Activated naive CD8-positive, alpha-beta T cell (primary cell): ENCODE results near the gene HS6ST3.

Source experiments
- H3K27ac Mint-ChIP-seq: one replicate; pipeline ENCODE4 v1.8.0; 2021; ENCODE audit warnings: mixed read lengths
- H3K27me3 Mint-ChIP-seq: one replicate; pipeline ENCODE4 v1.8.0; 2021; ENCODE audit warnings: mixed read lengths
- H3K36me3 Mint-ChIP-seq: one replicate; pipeline ENCODE4 v1.8.0; 2021; ENCODE audit warnings: mixed read lengths
- H3K4me1 Mint-ChIP-seq: one replicate; pipeline ENCODE4 v1.8.0; 2021; ENCODE audit warnings: low read depth, mixed read lengths
- H3K4me3 Mint-ChIP-seq: one replicate; pipeline ENCODE4 v1.8.0; 2021; ENCODE audit warnings: mild to moderate bottlenecking, mixed read lengths
- H3K9me3 Mint-ChIP-seq: one replicate; pipeline ENCODE4 v1.8.0; 2021; ENCODE audit warnings: low read depth, mixed read lengths

The HS6ST3 gene

GRCh38 chr13:96667294-96668018 lies 577.5 kb downstream of the HS6ST3 start:
- Mint-ChIP-seq H3K36me3 (no peaks in the 10 kb centered on the region), H3K4me3 (no peak overlapping the region), H3K27me3 (no peaks in the 10 kb centered on the region), H3K27ac (no peak overlapping the region), H3K9me3 (peaks cover 3% of the 10 kb centered on the region), H3K4me1 (no peaks in the 10 kb centered on the region)

- Mint-ChIP-seq H3K27me3 (no peaks in the 10 kb centered on the region), H3K4me3 (no peak overlapping the region), H3K9me3 (peaks cover 8% of the 10 kb centered on the region), H3K27ac (no peak overlapping the region), H3K36me3 (no peaks in the 10 kb centered on the region), H3K4me1 (no peaks in the 10 kb centered on the region)
Observed at GRCh38 chr13:96671073-96671472, 581.2 kb downstream of the HS6ST3 start.

- Mint-ChIP-seq H3K27ac (no peak overlapping the region), H3K36me3 (no peaks in the 10 kb centered on the region), H3K4me3 (no peak overlapping the region), H3K27me3 (no peaks in the 10 kb centered on the region), H3K4me1 (no peaks in the 10 kb centered on the region), H3K9me3 (peaks cover 8% of the 10 kb centered on the region)
Observed at GRCh38 chr13:96672016-96672415, 582.1 kb downstream of the HS6ST3 start.

- Mint-ChIP-seq H3K27ac (no peak overlapping the region), H3K4me3 (no peak overlapping the region), H3K27me3 (no peaks in the 10 kb centered on the region), H3K36me3 (no peaks in the 10 kb centered on the region), H3K4me1 (no peaks in the 10 kb centered on the region), H3K9me3 (peaks cover 8% of the 10 kb centered on the region)
Observed at GRCh38 chr13:96673825-96674224, 583.9 kb downstream of the HS6ST3 start.

GRCh38 chr13:96677029-96677428 lies 587.1 kb downstream of the HS6ST3 start:
- Mint-ChIP-seq H3K9me3 (peaks cover 11% of the 10 kb centered on the region), H3K36me3 (no peaks in the 10 kb centered on the region), H3K27me3 (no peaks in the 10 kb centered on the region), H3K4me1 (no peaks in the 10 kb centered on the region), H3K27ac (no peak overlapping the region), H3K4me3 (no peak overlapping the region)

- H3K4me3 Mint-ChIP-seq, result no peak overlapping the region
- H3K4me1 Mint-ChIP-seq, result no peaks in the 10 kb centered on the region
- H3K27me3 Mint-ChIP-seq, result no peaks in the 10 kb centered on the region
- peaks cover 6% of the 10 kb centered on the region for H3K9me3 Mint-ChIP-seq
- no peak overlapping the region for H3K27ac Mint-ChIP-seq
- H3K36me3 Mint-ChIP-seq, result no peaks in the 10 kb centered on the region
Observed at GRCh38 chr13:96678801-96679200, 588.9 kb downstream of the HS6ST3 start.

GRCh38 chr13:96680898-96681297 lies 591.0 kb downstream of the HS6ST3 start:
- Mint-ChIP-seq H3K4me3 (no peak overlapping the region), H3K27ac (no peak overlapping the region), H3K27me3 (no peaks in the 10 kb centered on the region), H3K4me1 (no peaks in the 10 kb centered on the region), H3K36me3 (no peaks in the 10 kb centered on the region), H3K9me3 (peaks cover 3% of the 10 kb centered on the region)

- H3K4me1 Mint-ChIP-seq, result no peaks in the 10 kb centered on the region
Observed at GRCh38 chr13:96681766-96682165, 591.9 kb downstream of the HS6ST3 start.

GRCh38 chr13:96684469-96684868 lies 594.6 kb downstream of the HS6ST3 start:
- peaks cover 3% of the 10 kb centered on the region for H3K9me3 Mint-ChIP-seq
- no peak overlapping the region for H3K27ac Mint-ChIP-seq
- no peak overlapping the region for H3K4me3 Mint-ChIP-seq
- no peaks in the 10 kb centered on the region for H3K4me1 Mint-ChIP-seq
- H3K27me3 Mint-ChIP-seq, result no peaks in the 10 kb centered on the region
- no peaks in the 10 kb centered on the region for H3K36me3 Mint-ChIP-seq

More at GRCh38 chr13:96681766-96682165, 591.9 kb downstream of the HS6ST3 start:
- H3K27me3 Mint-ChIP-seq, result no peaks in the 10 kb centered on the region
- no peak overlapping the region for H3K27ac Mint-ChIP-seq
- H3K4me3 Mint-ChIP-seq, result no peak overlapping the region
- peaks cover 3% of the 10 kb centered on the region for H3K9me3 Mint-ChIP-seq
- H3K36me3 Mint-ChIP-seq, result no peaks in the 10 kb centered on the region

GRCh38 chr13:96684907-96685306 lies 595.0 kb downstream of the HS6ST3 start:
- H3K4me3 Mint-ChIP-seq, result no peak overlapping the region
- H3K27me3 Mint-ChIP-seq, result no peaks in the 10 kb centered on the region
- H3K9me3 Mint-ChIP-seq, result peaks cover 3% of the 10 kb centered on the region
- H3K4me1 Mint-ChIP-seq, result no peaks in the 10 kb centered on the region
- no peaks in the 10 kb centered on the region for H3K36me3 Mint-ChIP-seq
- no peak overlapping the region for H3K27ac Mint-ChIP-seq

- peaks cover 3% of the 10 kb centered on the region for H3K9me3 Mint-ChIP-seq
- no peaks in the 10 kb centered on the region for H3K36me3 Mint-ChIP-seq
- no peaks in the 10 kb centered on the region for H3K27me3 Mint-ChIP-seq
- H3K4me1 Mint-ChIP-seq, result no peaks in the 10 kb centered on the region
- H3K4me3 Mint-ChIP-seq, result no peak overlapping the region
- no peak overlapping the region for H3K27ac Mint-ChIP-seq
Observed at GRCh38 chr13:96686286-96686685, 596.4 kb downstream of the HS6ST3 start.

- no peaks in the 10 kb centered on the region for H3K36me3 Mint-ChIP-seq
- H3K4me3 Mint-ChIP-seq, result no peak overlapping the region
- H3K27me3 Mint-ChIP-seq, result no peaks in the 10 kb centered on the region
- no peak overlapping the region for H3K27ac Mint-ChIP-seq
- no peaks in the 10 kb centered on the region for H3K4me1 Mint-ChIP-seq
- H3K9me3 Mint-ChIP-seq, result no peaks in the 10 kb centered on the region
Observed at GRCh38 chr13:96687191-96687590, 597.3 kb downstream of the HS6ST3 start.

GRCh38 chr13:96690998-96691397 lies 601.1 kb downstream of the HS6ST3 start:
- H3K4me1 Mint-ChIP-seq, result no peaks in the 10 kb centered on the region
- H3K4me3 Mint-ChIP-seq, result no peak overlapping the region
- no peak overlapping the region for H3K27ac Mint-ChIP-seq
- H3K36me3 Mint-ChIP-seq, result no peaks in the 10 kb centered on the region
- no peaks in the 10 kb centered on the region for H3K27me3 Mint-ChIP-seq
- no peaks in the 10 kb centered on the region for H3K9me3 Mint-ChIP-seq

- H3K9me3 Mint-ChIP-seq, result peaks cover 7% of the 10 kb centered on the region
- H3K27me3 Mint-ChIP-seq, result no peaks in the 10 kb centered on the region
- H3K4me1 Mint-ChIP-seq, result no peaks in the 10 kb centered on the region
- H3K36me3 Mint-ChIP-seq, result no peaks in the 10 kb centered on the region
- H3K4me3 Mint-ChIP-seq, result no peak overlapping the region
- H3K27ac Mint-ChIP-seq, result no peak overlapping the region
Observed at GRCh38 chr13:96696389-96696900, 606.5 kb downstream of the HS6ST3 start.

GRCh38 chr13:96700657-96701056 lies 610.8 kb downstream of the HS6ST3 start:
- Mint-ChIP-seq H3K27ac (no peak overlapping the region), H3K4me3 (no peak overlapping the region), H3K9me3 (peaks cover 7% of the 10 kb centered on the region), H3K36me3 (no peaks in the 10 kb centered on the region), H3K27me3 (no peaks in the 10 kb centered on the region), H3K4me1 (no peaks in the 10 kb centered on the region)

GRCh38 chr13:96707146-96707545 lies 617.2 kb downstream of the HS6ST3 start:
- Mint-ChIP-seq H3K27me3 (no peaks in the 10 kb centered on the region), H3K9me3 (no peaks in the 10 kb centered on the region), H3K4me1 (no peaks in the 10 kb centered on the region), H3K27ac (no peak overlapping the region), H3K36me3 (no peaks in the 10 kb centered on the region), H3K4me3 (no peak overlapping the region)
